Germinal center (tissue), 1 donor: Measurements from ENCODE around the gene C3.
"Not testable (repeated sequence)": the region's sequence is repeated elsewhere in the genome, so short reads cannot be mapped to it uniquely, and the experiment has no call there.

Experiments used
- DNase-seq: peaks from one replicate; pipeline ENCODE4 v3.0.0; 2012; ENCODE audit warnings: mixed read lengths, low spot score

The C3 gene

DNA sequence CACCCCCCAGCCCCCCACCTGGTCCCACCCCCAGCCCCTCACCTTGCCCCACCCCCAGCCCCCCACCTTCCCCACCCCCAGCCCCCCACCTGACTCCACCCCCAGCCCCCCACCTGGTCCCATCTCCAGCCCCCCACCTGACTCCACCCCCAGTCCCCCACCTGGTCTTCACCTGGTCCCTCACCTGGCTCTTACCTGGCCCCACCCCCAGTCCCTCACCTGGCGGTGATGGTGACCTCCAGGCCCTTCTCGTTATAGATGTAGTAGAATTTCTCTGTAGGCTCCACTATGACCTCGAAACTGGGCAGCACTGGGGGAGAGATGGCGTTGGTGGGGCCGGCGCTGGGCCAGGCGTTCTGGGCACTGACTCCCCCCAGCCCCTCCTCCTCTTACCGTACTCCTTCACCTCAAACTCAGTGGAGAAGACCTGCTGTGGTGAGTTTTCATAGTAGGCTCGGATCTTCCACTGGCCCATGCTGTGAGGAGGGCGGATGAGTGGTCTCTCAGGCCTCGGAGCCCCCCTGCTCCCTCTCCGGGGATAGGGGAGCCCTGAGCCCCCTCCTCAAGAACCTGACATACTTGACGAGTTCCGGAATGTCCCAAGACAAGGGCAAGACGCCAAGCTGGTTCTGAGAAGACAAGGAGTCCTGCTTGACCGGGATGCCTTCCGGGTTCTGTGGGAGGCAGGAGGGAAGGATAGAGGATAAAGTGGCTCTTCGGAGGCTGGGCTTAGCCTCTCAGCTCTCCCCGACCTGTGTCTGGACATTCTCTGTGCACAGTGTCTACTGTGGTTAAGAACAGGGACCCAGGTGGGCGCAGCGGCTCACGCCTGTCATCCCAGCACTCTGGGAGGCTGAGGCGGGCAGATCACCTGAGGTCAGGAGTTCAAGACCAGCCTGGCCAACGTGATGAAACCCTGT is 6.4 kb downstream of the C3 start:
- DNase-seq: no peak

DNA sequence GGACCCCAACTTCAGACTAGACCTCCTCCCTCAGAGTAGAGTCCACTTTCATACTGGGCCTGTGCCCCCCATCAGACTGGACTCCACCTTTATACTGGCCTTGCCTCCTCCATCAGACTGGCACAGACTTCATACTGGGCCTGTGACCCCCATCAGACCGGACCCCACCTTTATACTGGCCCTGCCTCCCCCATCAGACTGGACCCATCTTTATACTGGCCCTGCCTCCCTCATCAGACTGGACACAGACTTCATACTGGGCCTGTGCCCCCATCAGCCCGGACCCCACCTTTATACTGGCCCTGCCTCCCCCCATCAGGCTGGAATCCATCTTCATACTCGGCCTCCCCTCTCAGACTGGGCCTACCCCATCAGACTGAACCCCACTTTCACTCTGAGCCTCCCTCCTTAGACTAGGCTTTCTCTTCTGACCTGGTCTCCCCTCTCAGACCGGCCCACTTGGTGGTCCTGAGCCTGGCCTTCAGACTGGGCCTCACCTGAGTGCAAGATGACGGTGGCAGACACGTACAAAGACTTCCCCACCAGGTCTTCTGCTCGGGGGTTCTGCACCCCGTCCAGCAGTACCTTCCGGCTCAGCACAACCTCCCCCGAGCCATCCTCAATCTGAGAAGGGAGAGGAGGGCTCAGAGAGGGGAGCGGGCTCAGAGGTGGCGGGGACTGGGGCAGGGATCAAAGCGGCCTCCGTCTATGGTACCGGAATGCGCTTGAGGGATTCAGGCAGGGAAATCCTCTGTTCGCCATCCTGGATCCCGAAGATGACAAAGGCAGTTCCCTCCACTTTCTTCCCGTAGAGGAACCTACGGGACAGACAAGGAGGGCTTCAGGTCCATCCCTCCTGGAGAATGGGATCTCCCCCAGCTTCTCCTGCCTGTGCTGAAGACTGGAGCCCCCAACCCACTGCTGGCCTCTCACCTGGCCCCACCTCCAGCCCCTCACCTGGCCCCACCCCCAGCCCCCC is 7.5 kb downstream of the C3 start:
- DNase-seq: no peak

DNA sequence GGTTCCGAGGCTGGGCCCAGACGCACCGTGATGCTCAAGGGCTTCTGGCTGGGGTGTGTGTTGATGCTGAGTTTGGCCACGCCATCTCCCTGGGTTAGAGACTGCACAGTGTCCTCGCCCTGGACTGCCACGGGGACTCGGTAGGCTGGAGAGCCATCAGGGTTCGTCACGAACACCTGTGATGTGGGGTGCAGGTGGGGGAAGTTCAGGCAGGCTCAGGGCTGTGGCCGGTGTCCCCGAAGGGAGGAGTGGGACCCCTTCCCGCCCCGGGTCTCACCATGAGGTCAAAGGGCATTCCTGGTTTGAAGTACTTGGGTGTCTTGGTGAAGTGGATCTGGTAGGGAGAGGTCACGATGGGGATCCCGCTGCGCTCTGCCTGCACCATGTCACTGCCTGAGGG is 8.2 kb downstream of the C3 start:
- no peak for DNase-seq

DNA sequence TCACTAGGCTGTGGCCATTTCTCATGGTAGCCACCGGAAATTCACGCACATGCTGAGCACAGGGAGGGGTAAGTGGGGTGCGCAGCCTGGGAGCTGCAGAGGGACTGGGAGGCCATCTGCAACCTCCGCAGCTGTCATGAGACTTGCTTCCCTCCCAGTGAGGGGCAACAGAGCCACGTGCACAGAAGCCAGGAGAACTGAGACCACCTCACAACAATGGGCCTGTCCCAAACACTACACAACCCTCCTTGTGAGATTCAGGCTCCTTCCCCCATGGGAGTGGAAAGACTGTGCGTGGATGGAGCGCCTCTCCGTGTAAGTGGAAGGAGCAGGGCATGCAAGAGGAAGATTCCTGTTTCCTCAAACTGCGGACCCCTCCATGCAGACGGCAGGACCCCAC is 8.8 kb downstream of the C3 start:
- DNase-seq: no peak

DNA sequence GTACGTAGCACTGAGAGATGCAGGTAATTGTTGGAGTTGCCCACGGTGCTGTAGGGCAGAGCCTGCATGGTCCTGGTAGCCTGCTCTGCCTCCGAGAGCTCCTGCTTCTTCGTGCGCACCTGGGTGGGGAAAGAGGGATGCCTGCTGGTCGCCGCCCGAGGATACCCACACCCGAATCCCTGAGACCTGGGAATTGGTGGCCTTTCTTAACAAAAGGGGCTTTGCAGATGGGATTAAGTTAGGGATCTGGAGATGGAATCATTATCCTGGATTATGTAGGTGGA is 9.4 kb downstream of the C3 start:
- no peak for DNase-seq

DNA sequence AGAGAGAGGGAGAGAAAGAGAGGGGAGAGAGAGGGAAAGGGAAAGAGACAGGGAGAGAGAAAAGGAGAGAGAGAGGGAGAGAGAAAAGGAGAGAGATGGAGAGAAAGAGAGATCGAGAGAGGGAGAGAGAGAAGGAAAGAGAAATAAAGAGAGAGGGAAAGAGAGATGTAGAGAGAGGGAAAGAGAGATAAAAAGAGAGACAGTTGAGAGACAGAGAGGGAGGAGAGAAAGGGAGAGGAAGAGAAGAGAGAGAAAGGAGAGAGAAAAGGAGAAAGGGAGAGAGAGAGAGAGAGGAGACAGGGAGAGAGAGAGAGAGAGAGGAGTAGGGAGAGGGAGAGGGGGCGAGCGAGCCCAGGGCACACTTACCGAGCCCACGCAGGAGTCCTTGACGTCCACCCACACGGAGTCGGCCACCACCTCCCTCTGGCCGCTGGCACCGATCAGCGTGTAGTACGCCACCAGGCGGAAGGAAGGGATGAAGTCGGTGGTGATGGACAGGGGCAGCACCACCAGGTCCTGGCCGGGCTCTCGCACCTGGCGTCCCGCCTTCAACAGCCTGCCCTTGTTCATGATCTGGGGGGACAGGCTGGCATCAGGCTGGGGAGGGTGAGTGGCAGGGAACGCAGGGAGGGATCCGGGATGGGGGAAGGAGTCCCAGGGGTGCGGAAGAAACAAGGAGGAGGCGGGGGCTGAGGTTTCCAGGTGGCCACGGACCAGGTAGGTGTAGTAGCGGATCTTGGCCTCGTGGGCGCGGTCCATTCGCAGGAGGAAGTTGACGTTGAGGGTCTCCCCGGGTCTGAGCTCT is 10.0 kb downstream of the C3 start:
- no peak for DNase-seq

DNA sequence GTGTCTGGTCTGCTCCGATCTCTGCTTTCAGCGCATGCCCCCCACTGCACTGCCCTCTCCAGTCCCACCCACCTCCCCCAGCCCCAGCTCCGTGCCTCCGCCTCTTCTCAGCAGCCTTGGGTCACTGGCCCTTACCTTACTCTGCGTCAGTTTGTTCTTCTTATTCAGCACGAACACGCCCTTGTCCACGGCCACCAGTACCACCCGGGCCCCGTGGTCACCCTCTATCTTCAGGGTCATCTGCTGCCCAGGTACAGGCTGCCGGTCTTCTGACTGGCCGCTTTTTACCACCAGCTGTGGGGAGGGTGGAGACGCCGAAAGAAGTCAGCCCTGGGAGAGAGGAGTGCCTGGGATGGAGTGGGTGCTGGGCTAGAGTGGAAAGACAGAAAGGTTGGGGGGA is 10.9 kb downstream of the C3 start:
- no peak for DNase-seq

DNA sequence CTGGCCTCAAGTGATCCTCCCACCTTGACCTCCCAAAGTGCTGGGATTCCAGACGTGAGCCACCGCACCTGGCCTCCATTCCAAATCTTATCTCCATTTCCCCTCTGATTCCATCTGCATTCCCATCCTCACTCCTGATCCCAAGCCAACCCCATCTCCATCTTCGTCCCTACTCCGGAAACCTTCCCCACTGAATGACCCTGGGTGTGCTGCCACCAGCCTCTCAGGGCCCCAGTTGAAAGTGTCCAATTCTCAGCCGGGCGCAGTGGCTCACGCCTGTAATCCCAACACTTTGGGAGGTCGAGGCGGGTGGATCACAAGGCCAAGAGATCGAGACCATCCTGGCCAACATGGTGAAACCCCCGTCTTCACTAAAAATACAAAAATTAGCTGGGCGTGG is 11.5 kb downstream of the C3 start:
- DNase-seq: not testable (repeated sequence)

DNA sequence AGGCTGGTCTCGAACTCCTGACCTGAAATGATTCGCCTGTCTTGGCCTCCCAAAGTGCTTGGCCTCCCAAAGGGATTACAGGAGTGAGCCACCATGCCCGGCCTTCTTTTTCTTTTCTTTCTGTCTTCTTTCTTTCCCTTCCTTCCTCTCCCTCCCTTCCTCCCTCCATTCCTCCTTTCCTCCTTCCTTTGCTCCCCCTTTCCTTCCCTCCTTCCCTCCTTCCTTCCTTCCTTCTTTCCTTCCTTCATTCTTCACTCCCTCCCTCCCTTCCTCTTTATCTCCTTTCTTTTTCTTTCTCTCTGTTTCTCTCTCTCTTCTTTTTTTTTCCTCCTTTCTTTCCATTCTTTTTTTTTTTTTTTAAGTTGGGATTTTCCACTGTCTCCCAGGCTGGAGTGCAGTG is 12.1 kb downstream of the C3 start:
- no peak for DNase-seq

DNA sequence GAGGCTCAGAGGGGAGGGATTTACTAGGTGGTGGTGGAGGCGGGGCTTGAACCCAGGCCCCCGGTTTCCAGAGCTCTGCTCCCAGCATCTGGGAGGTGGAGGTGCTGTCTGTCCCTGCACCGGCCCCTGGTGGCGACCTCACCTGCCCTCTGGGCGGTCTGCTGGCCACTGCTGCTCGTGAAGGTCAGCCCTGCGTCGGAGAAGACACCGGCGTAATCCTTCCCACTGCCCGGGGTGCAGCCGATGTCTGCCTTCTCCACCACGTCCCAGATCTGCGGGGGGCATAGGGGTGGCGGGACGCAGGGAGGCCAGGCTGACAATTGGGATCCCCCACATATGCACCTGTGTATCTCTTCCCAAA is 12.8 kb downstream of the C3 start:
- no peak for DNase-seq

DNA sequence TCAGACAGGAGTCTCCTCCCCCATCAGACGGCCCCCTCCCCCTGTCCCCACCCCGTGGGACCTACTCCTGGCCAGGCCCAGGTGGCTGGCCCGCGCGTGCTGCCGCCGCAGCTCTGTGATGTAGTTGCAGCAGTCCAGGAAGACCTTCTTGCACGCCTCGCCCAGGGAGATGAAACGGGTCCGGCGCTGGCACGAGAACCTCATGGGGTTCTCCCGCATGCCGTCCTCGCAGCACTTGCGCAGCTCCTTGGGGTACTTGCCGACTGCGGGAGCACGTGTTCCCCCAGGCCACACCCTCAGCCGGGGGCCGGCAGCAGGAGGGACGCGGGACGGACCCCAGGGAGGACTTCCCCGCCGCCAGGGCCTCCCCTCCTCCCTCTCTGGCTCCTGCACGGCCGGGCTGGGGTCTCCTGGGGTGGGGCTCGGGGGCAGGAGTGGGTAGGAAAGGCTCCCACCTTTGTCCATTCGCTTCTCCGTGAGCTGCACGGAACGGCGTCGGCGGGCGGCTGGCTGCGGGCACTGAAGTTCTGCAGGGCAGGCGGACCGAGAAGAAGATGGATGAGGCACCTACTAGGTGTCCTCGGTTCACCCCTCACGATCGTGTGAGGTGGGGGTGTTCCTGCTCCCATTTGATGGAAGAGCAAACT is 13.3 kb downstream of the C3 start:
- DNase-seq: no peak

DNA sequence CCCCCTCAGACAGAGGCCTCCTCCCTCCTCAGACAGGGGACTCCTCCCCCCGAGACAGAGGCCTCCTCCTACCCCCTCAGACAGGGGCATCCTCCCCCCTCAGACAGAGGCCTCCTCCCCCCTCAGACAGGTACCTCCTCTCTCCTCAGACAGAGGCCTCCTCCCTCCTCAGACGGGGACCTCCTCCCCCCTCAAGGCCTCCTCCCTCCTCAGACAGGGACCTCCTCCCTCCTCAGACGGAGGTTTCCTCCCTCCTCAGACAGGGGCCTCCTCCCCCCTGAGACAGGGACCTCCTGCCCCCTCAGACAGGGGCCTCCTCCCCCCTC is 13.9 kb downstream of the C3 start:
- DNase-seq: no peak

DNA sequence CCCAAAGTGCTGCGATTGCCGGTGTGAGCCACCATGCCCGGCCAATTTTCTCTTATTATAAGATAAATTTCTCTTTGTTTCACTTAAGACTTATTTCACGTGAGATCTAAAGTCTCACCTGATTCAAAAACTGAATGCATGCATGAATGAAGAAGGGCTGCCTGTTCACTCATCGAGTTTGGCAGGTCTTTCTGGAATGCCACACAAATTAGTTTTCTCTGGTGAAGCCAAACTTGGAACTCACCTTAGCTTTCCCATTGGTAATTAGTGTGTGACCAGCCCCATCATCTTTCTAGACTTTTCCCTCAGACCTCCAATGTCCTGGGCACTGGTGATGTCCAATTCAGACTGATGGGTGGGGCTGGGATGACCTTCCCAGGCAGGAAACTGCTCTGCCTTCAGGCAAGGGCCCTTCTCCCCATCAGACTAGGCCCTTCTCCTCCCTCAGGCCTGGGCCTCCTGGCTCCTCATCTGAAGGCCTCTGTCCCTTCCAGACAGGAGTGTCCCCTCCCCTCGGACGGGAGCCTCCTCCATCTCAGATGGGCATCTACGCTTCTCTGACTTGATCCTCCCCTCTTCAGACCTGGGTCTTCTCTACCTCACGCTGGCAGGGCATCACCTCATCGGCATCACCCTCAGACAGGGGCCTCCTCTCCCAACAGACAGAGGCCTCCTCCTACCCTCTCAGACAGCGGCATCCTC is 14.4 kb downstream of the C3 start:
- no peak for DNase-seq

DNA sequence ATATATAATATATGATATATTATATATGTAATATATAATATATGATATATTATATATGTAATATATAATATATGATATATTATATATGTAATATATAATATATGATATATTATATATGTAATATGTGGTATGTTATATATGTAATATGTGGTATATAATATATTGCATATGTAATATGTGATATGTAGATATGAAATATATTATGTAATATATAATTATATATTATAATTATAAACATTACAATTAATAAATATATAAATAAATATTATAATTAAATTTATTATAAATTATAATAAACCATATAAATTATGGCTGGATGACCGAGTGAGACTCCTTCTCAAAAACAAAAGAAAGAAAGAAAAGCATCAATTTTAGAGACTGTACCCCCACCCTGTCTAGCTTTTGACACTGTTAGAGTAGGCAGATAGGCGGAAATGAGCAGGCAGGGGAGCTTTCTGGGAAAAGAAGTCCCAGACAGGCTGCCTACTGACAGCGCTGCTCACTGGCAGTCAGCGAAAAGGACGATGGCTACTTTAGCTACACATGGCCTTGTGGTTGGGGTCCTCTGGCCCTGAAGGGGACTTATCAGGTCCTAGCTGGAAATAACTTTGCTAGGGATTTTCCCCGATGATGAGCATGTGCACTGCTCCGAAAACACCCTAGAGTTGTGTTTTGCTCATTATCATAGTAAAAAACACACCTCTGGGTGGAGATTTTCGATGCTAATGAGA is 19.7 kb downstream of the C3 start:
- no peak for DNase-seq

DNA sequence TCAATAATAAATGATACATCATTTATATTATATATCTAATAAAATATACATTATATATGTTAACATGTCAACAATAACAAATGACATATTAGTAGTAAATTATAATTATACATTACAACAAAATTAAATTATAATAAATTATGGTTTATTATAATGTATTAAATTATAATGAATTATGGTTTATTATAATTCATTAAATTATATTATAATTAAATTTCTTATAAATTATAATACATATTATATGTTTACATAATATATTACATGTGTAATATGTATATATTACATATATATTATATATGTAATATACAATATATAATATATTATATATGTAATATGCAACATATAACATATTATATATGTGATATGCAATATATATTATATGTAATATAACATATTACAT is 20.5 kb downstream of the C3 start:
- no peak for DNase-seq

DNA sequence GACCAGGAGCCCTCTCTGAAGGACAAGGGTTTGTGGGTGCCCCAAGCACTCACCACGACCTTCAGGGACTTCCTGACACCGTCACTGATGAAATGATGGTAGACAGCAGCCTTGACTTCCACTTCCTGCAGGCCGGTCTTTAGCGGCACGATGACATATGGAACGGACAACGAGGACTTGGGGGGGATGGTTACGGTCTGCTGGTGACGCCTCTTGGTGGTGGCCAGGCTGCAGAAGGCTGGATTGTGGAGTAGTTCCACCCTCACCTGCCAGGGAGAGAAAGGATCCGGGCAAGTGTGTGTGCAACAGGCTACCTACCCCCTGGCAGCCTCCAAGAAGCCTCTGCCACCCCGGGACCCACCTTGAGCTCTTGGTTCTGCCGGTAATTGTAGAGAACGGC is 23.2 kb downstream of the C3 start:
- DNase-seq: no peak

DNA sequence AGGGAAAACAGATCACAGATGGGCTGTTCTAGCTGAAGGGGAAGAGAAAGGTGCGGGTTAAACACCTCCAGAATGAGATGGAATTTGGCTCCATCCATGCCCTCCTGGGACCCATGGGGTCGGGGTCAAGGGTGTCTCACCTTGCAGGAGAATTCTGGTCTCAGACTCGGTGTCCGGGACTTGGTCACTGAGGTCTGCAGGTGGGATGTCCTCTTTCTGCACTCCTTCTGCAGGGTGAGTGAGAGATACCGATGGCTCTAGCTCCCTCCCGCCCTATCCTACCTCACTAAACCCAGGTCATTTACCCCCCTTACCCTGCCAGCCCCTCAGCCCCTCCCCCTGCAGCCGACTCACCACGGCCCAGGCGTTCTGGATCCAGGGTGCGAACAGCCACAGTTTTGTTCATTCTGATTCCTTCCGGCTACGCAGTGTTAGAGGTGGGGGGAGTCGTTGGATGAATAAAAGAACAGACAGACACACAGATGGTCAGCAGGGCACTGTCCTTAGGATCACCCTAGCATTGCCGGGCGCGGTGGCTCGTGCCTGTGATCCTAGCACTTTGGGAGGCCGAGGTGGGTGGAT is 24.1 kb downstream of the C3 start:
- no peak for DNase-seq

DNA sequence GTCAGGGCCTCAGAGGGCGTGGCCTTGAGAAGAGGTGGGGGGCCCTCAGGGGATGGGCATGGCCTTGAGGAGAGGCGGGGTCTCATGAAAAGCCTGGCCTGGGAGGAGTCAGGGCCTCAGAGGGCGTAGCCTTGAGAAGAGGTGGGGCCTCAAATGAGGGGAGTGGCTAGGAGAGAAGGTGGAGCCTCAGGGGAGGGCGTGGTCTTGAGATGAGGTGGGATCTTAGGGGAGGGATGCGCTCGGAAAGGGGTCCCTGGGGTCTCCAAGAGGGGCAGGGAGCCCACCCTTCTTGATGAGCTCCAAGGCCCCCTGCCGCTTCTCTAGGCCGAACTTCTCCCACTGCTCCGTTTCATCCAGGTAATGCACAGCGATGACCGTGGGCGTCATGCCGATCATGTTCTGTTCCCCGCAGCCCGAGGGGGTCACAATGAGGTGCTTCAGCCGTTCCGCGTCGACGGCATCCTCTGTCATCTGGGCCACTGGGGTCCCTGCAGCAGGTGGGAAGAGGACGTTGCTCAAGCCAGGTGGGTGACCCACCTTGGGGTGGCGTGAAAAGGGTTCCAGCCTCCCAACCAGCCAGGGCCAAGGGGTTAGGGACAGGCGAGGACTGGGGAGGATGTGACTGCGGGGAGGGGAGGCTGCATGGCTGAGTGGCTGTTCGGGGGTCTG is 26.2 kb downstream of the C3 start:
- no peak for DNase-seq

DNA sequence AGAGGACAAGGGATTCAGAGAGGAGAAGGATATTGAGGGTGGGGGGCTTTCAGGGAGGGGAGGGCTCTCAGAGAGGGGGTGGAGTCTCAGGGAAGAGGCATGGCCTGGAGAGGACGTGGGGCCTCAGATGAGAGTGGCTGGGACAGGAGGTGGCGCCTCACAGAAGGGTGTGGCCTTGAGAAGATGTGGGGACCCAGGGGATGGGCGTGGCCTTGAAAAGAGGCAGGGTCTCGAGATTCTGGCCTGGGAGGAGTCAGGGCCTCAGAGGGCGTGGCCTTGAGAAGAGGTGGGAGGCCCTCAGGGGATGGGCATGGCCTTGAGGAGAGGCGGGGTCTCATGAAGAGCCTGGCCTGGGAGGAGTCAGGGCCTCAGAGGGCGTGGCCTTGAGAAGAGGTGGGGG is 26.8 kb downstream of the C3 start:
- DNase-seq: no peak

DNA sequence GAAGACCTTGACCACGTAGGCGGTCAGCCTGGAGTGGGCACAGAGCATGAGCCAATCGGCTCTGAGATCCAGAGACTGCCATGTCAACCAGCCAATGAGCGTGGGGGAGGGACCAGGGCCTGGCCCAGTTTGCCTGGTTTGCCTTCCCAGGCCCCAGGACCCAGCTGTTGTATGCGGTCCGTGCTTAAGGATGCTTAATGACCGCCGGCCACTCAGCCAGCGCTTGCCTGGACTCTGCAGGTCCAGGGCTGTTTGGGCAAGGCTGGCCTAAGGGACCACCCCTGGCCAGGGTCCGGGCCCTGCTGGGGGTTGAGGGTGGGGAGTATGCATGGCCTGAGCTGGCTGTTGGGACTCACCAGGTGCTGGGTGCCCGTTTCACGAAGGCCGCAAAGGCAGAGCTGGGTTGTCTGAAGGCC is 27.4 kb downstream of the C3 start:
- no peak for DNase-seq
